ENCODE data around the gene CEACAM21. TPM values are rescaled to one million over a fixed set of nuclear protein-coding genes. Genes with fewer than 3 reads are reported as not detected.
"Not testable (repeated sequence)": the region's sequence is repeated elsewhere in the genome, so short reads cannot be mapped to it uniquely, and the experiment has no call there.

Gene CEACAM21
- total RNA-seq, 2 experiments from 2014 or later, result 40.8 to 56.0 TPM

GRCh38 chr19:41577144-41577830 is 1.3 kb downstream of the CEACAM21 start:
- no peak for TF ChIP-seq EZH2phosphoT487 (IDR thresholded peaks at IDR 0.05; ENCODE audit: borderline replicate concordance, low read depth, low read length)
- TF ChIP-seq, protein P1, sequence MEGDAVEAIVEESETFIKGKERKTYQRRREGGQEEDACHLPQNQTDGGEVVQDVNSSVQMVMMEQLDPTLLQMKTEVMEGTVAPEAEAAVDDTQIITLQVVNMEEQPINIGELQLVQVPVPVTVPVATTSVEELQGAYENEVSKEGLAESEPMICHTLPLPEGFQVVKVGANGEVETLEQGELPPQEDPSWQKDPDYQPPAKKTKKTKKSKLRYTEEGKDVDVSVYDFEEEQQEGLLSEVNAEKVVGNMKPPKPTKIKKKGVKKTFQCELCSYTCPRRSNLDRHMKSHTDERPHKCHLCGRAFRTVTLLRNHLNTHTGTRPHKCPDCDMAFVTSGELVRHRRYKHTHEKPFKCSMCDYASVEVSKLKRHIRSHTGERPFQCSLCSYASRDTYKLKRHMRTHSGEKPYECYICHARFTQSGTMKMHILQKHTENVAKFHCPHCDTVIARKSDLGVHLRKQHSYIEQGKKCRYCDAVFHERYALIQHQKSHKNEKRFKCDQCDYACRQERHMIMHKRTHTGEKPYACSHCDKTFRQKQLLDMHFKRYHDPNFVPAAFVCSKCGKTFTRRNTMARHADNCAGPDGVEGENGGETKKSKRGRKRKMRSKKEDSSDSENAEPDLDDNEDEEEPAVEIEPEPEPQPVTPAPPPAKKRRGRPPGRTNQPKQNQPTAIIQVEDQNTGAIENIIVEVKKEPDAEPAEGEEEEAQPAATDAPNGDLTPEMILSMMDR (conservative IDR thresholded peaks at IDR 0.05; ENCODE audit: low read length), result no peak
- no peaks in the 10 kb centered on the region for H3K79me2 ChIP-seq (ENCODE audit: insufficient read depth, low read depth, low read length)
- intact Hi-C loops (cut with micrococcal nuclease; ENCODE audit: unreplicated experiment), result no loop called here

DNA sequence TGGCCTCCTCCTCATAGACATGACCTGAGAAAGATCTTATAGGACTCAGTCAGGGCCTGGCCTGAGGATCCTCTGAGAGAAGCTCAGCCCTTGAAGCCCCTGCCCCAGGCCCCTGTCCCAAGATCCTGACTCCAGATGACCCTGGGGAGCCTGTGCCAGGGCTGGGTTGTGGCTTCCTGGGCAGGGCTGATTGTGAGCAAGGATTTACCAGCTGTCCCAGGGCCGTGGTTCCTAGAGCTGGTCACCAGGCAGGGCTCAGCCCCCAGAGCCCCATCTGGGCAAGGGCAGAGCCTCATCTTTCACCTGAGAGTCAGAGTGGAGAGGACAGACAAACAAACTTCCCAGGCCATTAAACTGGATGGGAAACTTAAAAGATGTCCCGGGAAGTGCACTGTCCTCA is 1.9 kb downstream of the CEACAM21 start:
- CTCF ChIA-PET (ENCODE audit: unreplicated experiment), result no interaction called here
- no peaks in the 10 kb centered on the region for H4K20me1 ChIP-seq (ENCODE audit: insufficient read depth, low read length)
- no peak overlapping the region for H3K27ac ChIP-seq (ENCODE audit: low read depth, low read length, poor library complexity, severe bottlenecking)
- H3K4me1 ChIP-seq (ENCODE audit: insufficient read depth, low read length, poor library complexity, severe bottlenecking), result peaks cover 13% of the 10 kb centered on the region
- no peak overlapping the region for H3K4me3 ChIP-seq (ENCODE audit: low read depth, low read length, poor library complexity, severe bottlenecking)
- intact Hi-C loops (cut with micrococcal nuclease; ENCODE audit: unreplicated experiment), result no loop called here
- H3K36me3 ChIP-seq (ENCODE audit: insufficient read depth, low read length), result peaks cover 38% of the 10 kb centered on the region
- BruUV-seq (replicated peaks), result no TSS peak
- TF ChIP-seq, protein P1 (conservative IDR thresholded peaks at IDR 0.05; ENCODE audit: low read length), result no peak
- TF ChIP-seq EZH2phosphoT487 (IDR thresholded peaks at IDR 0.05; ENCODE audit: borderline replicate concordance, low read depth, low read length), result no peak
- peaks cover 24% of the 10 kb centered on the region for H3K9me3 ChIP-seq (ENCODE audit: low read length)
- no peaks in the 10 kb centered on the region for H3K79me2 ChIP-seq (ENCODE audit: insufficient read depth, low read depth, low read length)
- DNase-seq (ENCODE audit: low spot score), result no peak
- H3K4me2 ChIP-seq (ENCODE audit: low read length), result no peak overlapping the region
- H3K9me2 ChIP-seq (ENCODE audit: insufficient read depth, low read length), result no peaks in the 10 kb centered on the region
- no peak overlapping the region for H2AFZ ChIP-seq (ENCODE audit: low read length)
- POLR2A ChIA-PET, result interaction anchor here (0.7 kb wide), 1 partner anchor 26 kb away, joined by 3 read pairs; no protein-coding TSS in a partner anchor

More at GRCh38 chr19:41577144-41577830, 1.3 kb downstream of the CEACAM21 start:
- Histone ChIP-seq H3K27ac (ENCODE audit: low read depth, low read length, poor library complexity, severe bottlenecking) (no peak overlapping the region), H3K36me3 (ENCODE audit: insufficient read depth, low read length) (peaks cover 35% of the 10 kb centered on the region), H3K4me2 (ENCODE audit: low read length) (no peak overlapping the region), H3K4me3 (ENCODE audit: low read depth, low read length, poor library complexity, severe bottlenecking) (no peak overlapping the region), H3K4me1 (ENCODE audit: insufficient read depth, low read length, poor library complexity, severe bottlenecking) (peaks cover 13% of the 10 kb centered on the region), H2AFZ (ENCODE audit: low read length) (no peak overlapping the region), H4K20me1 (ENCODE audit: insufficient read depth, low read length) (no peaks in the 10 kb centered on the region), H3K9me3 (ENCODE audit: low read length) (peaks cover 21% of the 10 kb centered on the region), H3K9me2 (ENCODE audit: insufficient read depth, low read length) (no peaks in the 10 kb centered on the region)
- no TSS peak for BruUV-seq (replicated peaks)
- DNase-seq (ENCODE audit: low spot score), result no peak
- POLR2A ChIA-PET, result no interaction called here
- CTCF ChIA-PET (ENCODE audit: unreplicated experiment), result no interaction called here

- H3K36me3 ChIP-seq (ENCODE audit: insufficient read depth, low read length), result peaks cover 48% of the 10 kb centered on the region
- H3K4me1 ChIP-seq (ENCODE audit: insufficient read depth, low read length, poor library complexity, severe bottlenecking), result peaks cover 13% of the 10 kb centered on the region
- no TSS peak for BruUV-seq (replicated peaks)
- peaks cover 24% of the 10 kb centered on the region for H3K9me3 ChIP-seq (ENCODE audit: low read length)
- intact Hi-C loops (cut with micrococcal nuclease; ENCODE audit: unreplicated experiment), result no loop called here
- H4K20me1 ChIP-seq (ENCODE audit: insufficient read depth, low read length), result no peaks in the 10 kb centered on the region
- H2AFZ ChIP-seq (ENCODE audit: low read length), result no peak overlapping the region
- H3K9me2 ChIP-seq (ENCODE audit: insufficient read depth, low read length), result no peaks in the 10 kb centered on the region
- no peak for TF ChIP-seq EZH2phosphoT487 (IDR thresholded peaks at IDR 0.05; ENCODE audit: borderline replicate concordance, low read depth, low read length)
- TF ChIP-seq, protein P1 (conservative IDR thresholded peaks at IDR 0.05; ENCODE audit: low read length), result no peak
- no peak overlapping the region for H3K27ac ChIP-seq (ENCODE audit: low read depth, low read length, poor library complexity, severe bottlenecking)
- H3K79me2 ChIP-seq (ENCODE audit: insufficient read depth, low read depth, low read length), result no peaks in the 10 kb centered on the region
- POLR2A ChIA-PET, result no interaction called here
- no peak overlapping the region for H3K4me2 ChIP-seq (ENCODE audit: low read length)
- DNase-seq (ENCODE audit: low spot score), result no peak
- no peak overlapping the region for H3K4me3 ChIP-seq (ENCODE audit: low read depth, low read length, poor library complexity, severe bottlenecking)
- CTCF ChIA-PET (ENCODE audit: unreplicated experiment), result no interaction called here
Measured at GRCh38 chr19:41578886-41579285, 2.9 kb downstream of the CEACAM21 start.

- H3K4me1 ChIP-seq (ENCODE audit: insufficient read depth, low read length, poor library complexity, severe bottlenecking); POLR2A ChIA-PET; H3K4me2 ChIP-seq (ENCODE audit: low read length); H3K9me2 ChIP-seq (ENCODE audit: insufficient read depth, low read length); BruUV-seq (replicated peaks); H2AFZ ChIP-seq (ENCODE audit: low read length); H4K20me1 ChIP-seq (ENCODE audit: insufficient read depth, low read length); H3K4me3 ChIP-seq (ENCODE audit: low read depth, low read length, poor library complexity, severe bottlenecking); DNase-seq (ENCODE audit: low spot score); H3K27ac ChIP-seq (ENCODE audit: low read depth, low read length, poor library complexity, severe bottlenecking); H3K79me2 ChIP-seq (ENCODE audit: insufficient read depth, low read depth, low read length); CTCF ChIA-PET (ENCODE audit: unreplicated experiment); intact Hi-C loops (cut with micrococcal nuclease; ENCODE audit: unreplicated experiment): not testable (repeated sequence)
- Histone ChIP-seq H3K9me3 (ENCODE audit: low read length) (peaks cover 24% of the 10 kb centered on the region), H3K36me3 (ENCODE audit: insufficient read depth, low read length) (peaks cover 48% of the 10 kb centered on the region)
Measured at GRCh38 chr19:41581068-41581467, 5.1 kb downstream of the CEACAM21 start.

All from OCI-LY7 (cell line).